Measurements from ENCODE around the gene NOG.

DNA sequence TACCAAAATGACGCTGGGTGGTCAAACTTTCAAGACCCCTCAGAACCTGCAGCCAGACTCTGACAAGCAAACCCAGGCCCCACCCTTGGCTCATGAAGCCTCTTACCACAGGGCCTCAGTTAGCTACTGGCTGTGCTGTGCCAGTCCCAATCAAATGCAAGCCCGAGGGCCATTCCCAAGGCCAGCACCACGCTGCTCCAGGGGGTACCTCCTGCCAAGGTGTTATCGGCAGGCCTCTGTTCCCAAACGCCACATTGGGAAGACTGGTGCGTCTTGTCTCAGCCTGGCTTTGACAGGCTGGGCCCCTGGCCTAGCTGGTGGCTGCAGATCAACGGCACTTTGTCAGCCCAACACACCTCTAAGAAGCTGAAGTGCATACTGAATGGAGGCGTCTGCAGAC is 35.8 kb upstream of the NOG start:
- TF ChIP-seq, protein P1, sequence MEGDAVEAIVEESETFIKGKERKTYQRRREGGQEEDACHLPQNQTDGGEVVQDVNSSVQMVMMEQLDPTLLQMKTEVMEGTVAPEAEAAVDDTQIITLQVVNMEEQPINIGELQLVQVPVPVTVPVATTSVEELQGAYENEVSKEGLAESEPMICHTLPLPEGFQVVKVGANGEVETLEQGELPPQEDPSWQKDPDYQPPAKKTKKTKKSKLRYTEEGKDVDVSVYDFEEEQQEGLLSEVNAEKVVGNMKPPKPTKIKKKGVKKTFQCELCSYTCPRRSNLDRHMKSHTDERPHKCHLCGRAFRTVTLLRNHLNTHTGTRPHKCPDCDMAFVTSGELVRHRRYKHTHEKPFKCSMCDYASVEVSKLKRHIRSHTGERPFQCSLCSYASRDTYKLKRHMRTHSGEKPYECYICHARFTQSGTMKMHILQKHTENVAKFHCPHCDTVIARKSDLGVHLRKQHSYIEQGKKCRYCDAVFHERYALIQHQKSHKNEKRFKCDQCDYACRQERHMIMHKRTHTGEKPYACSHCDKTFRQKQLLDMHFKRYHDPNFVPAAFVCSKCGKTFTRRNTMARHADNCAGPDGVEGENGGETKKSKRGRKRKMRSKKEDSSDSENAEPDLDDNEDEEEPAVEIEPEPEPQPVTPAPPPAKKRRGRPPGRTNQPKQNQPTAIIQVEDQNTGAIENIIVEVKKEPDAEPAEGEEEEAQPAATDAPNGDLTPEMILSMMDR (IDR thresholded peaks at IDR 0.05 in 4 of 5, conservative IDR thresholded peaks at IDR 0.05 in 1 of 5): no peak
- TF ChIP-seq POLR2A (IDR thresholded peaks at IDR 0.05): no peak
